A673 (cell line): ENCODE data around the gene VWA7.

Source experiments
- CTCF ChIP-seq: fragments of 300-800, 200-600 bp; sonication (generic); conservative IDR thresholded peaks from 2 replicates; pipeline ENCODE4 v1.5.1; 2017; ENCODE audit warnings: low read depth, mild to moderate bottlenecking, antibody characterized with exemption, low read length, moderate library complexity, mixed read lengths
- EZH2 ChIP-seq: fragments of 200-600 bp; sonication (generic); IDR thresholded peaks from 2 replicates; pipeline ENCODE4 v1.6.1; 2017; ENCODE audit warnings: borderline replicate concordance, low read depth, mild to moderate bottlenecking, mixed read lengths, antibody characterized with exemption, low read length; ENCODE audit not compliant: poor library complexity, severe bottlenecking

- TF ChIP-seq CTCF, result no peak
- no peak for TF ChIP-seq EZH2
These were observed 17.3 kb upstream of the VWA7 start for GRCh38 chr6:31794294-31794865.
